Measurements from ENCODE around the gene HP.
"Not testable (repeated sequence)": the region's sequence is repeated elsewhere in the genome, so short reads cannot be mapped to it uniquely, and the experiment has no call there.

Gene HP

DNA sequence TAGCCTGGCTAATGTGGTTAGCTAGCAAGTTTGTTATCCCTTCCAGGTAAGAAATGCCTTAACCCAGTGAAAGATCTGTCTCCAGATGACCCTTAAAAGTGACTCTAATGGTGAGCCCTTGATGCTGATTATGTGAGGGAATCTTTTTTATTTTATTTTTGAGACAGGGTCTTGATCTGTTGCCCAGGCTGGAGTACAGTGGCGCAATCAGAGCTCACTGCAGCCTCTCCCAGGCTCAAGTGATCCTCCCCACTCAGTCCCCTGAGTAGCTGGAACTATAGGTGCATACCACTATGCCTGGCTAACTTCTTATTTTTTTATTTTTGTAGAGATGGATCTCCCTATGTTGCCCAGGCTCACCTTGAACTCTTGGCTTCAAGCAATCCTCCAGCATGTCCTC is 10.8 kb upstream of the HP start:
- DNase-seq: no peak

DNA sequence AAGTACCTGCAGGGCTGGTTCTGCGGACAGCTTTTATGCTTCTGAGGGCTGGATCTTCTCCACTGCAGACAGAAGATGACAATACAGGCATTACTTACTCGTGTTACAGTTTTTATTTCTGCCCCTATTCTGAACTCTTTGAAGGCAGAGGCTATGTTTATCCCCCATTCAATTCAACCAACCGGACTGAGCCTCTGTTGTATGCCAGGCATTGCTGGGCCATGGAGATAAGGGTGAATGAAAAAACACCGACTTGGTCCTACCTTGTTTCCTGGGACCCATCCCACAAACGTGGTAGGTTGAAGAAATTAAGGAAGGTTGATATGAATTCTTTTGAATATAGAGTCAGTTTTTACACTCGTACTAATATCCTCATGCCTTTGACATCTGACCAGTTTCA is 10.0 kb upstream of the HP start:
- no peak for DNase-seq

DNA sequence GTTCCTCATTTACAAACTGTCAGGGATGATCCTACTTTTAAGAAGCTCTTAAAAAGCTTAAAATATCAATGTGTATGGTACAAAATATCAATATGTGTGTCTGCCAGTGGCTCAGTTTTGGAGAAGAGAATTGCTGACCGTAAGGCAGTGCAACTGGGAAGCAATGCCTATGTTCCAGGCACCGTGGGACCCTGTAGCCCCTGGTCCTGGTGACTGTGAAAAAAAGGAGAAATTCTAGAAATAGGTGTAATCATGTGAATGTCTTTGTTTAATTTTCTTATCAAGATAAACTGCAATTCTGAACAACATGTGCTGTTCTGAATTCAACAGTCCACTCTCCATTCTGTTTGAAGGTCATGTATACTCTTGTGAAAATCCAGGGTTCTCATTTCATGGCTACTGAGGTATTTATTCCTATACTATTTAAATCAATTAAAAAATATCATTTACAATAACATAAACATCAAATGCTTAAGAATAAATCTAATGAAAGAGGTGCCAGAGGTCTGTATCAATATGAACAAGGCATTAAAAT is 9.4 kb upstream of the HP start:
- no peak for DNase-seq

DNA sequence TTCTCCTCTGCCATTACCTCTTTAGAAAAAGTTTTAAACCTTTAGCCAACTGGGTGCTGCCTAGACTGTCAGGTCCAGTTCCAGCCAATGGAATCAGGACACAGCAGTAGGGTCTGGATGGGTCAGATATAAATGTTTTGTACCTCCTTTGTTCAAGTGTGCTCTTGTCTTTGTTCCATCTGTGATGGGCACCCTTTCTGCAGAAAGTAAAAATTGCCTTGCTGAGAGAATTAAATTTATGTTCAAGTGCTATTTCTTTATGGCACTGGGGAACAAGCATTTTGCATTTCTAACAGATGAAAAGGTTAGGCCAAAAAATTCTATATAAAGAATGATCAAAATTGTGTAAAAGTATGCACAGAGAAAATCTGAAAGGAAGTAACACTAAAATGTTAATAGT is 5.2 kb upstream of the HP start:
- no peak for DNase-seq

DNA sequence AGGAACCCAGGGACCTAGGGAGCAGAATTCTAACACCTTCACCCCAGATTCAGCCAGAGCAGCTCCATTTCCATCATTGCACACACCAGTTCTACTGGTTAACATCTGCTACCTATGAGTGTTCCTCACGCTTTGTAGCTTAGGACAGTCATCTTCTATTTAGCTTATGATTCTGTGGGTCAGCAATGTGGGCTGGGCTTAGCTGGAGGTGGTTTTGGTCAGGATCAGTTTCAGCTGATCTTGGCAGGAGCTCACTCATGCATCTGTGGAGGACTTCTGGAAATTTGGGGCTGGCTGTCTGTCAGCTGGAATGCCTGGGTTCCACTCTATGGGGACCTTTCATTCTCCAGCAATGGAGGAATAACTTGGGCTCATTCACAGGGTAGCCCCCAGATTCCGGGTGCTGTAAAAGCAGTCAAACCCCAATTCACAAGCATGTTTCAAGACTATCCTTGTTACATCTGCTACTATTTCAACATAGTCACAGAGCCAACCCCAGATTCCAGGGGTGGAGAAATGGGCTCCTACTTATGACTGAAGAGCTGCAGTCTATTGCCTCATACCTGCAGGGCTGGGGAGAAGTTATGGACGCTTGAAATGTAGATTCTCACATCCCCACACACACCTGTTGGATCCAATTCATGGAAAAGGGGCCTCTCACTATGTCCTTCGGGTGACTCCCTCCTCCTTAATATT is 3.4 kb upstream of the HP start:
- DNase-seq: no peak

DNA sequence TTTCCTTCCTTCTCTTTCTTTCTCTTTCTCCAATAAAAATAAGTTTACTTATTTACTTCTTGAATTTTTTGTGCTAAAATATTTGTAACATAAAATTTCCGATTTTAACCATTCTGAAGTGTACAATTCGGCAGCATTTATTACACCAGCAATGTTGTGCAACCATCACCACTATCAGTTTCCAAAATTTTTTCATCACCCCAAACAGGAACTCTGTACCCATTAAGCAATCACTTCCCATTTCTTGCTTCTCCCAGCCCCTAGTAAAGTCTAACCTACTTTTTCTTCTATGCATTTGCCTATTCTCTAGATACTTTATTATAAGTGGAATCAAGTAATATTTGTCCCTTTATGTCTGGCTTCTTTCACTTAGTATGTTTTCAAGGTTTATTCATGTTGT is 2.5 kb upstream of the HP start:
- no peak for DNase-seq

DNA sequence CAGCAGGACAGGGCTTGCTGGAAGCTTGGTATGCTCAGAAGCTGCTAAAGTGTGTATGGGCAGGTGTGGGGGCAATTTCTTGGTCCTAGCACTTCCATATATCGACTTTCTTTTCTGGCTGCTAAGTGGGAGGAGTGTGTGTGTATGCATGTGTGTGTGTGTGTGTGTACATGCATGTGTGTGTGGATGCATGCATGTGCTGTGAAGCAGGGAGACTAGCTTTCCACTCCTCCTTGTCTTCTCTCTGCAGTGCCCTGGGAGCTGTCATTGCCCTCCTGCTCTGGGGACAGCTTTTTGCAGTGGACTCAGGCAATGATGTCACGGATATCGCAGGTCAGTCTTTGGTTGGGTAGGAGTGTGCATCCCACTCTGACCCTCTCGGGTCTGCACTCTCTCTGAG is 1.6 kb downstream of the HP start:
- no peak for DNase-seq

DNA sequence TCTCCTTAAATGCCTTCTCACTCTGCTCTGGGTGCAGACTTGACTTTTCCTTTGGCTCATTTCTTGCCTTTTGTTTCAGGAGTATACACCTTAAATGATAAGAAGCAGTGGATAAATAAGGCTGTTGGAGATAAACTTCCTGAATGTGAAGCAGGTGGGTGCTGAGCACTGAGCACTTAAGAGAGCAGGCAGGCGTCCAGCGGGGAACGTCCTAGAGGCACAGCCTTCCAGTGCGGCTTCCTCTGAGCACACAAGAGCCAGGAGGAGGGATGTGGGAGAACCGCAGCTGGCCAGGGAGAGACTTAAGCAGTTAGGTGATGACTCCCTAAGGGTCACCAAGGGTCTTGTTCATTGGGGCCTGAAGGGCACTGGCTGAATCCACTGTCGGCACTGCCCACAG is 3.0 kb downstream of the HP start:
- not testable (repeated sequence) for DNase-seq

DNA sequence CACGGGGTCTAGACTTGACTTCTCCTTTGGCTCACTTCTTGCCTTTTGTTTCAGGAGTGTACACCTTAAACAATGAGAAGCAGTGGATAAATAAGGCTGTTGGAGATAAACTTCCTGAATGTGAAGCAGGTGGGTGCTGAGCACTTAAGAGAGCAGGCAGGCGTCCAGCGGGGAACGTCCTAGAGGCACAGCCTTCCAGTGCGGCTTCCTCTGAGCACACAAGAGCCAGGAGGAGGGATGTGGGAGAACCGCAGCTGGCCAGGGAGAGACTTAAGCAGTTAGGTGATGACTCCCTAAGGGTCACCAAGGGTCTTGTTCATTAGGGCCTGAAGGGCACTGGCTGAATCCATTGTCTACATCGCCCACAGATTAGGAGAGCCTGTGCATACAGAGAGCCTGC is 4.8 kb downstream of the HP start:
- DNase-seq: not testable (repeated sequence)

DNA sequence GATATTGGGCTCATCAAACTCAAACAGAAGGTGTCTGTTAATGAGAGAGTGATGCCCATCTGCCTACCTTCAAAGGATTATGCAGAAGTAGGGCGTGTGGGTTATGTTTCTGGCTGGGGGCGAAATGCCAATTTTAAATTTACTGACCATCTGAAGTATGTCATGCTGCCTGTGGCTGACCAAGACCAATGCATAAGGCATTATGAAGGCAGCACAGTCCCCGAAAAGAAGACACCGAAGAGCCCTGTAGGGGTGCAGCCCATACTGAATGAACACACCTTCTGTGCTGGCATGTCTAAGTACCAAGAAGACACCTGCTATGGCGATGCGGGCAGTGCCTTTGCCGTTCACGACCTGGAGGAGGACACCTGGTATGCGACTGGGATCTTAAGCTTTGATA is 6.1 kb downstream of the HP start:
- no peak for DNase-seq

DNA sequence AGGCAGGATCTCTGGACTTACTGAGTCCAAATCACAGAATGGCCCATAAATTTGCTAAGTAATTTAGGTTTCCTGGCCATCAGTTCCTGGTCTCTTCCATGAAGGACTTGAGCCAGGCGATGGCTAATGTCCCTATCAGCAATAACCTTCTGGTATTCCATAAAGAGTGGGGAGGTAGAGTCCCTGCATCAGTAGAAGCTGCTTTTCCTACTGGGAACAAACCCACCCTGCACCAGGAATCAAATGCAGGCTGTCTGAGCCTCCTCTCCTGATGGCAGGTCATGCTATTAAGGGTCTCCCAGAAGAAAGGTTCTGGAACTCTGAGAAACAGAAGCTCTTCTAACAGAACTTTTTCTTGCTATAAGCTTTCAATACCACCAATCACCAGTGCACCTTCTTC is 7.3 kb downstream of the HP start:
- DNase-seq: no peak

DNA sequence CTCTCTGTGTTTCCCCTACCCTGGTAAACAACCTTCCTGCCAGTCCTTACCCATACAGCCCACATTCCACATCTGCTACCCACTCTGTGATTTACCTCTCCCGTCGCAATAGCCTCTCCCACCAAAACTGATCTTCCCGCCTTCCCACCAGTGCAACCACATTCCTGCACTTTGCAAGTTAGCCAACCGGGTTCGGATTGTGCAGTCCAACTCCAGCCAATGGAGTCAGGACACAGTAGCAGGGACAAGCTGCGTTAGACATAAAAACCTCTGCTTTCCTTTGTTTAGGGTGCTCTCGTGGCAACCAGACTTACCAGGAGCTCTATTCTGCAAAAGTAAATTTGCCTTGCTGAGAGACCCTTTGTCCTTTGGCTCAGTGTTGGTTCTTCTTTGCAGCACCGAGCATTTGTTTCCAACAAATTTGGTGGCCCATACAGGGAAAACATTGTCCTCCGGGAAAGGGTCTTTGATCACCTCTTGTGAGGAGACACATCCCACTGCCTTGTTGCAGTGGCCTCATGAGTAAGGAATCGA is 10.1 kb downstream of the HP start:
- DNase-seq: no peak

DNA sequence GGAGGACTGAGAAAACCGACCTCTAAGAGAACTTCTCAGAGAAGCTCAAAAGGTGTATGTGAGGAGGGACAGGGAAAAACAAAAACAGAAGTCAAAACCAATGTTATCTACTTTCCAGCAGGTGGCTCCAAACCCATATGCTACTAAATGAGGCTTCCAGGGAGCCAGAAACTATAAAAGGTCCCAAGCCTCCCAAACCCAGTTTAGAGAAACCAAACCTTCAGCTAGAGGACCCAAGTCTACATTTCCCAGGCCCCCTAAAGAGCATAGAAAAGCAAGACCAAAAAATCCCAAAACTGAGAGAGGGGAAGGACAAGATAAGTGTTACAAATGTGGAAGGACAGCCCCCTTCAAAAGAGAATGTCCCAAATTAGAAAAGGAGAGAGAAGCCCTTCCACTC is 12.4 kb downstream of the HP start:
- peak; percentile 18 for DNase-seq

DNA sequence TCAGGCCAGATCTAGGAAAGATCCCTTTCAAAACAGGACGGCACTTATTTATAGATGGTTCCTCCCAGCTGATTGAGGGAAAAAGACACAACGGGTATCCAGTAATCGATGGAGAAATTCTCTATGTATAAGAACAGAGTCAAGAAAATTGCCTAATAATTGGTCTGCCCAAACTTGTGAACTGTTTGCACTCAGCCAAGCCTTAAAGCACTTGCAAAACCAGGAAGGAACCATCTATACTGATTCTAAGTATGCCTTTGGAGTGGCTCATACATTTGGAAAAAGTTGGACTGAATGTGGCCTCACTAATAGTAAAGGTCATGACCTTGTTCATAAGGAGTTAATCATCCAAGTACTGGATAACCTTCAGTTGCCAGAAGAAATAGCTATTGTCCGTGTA is 14.6 kb downstream of the HP start:
- no peak for DNase-seq

DNA sequence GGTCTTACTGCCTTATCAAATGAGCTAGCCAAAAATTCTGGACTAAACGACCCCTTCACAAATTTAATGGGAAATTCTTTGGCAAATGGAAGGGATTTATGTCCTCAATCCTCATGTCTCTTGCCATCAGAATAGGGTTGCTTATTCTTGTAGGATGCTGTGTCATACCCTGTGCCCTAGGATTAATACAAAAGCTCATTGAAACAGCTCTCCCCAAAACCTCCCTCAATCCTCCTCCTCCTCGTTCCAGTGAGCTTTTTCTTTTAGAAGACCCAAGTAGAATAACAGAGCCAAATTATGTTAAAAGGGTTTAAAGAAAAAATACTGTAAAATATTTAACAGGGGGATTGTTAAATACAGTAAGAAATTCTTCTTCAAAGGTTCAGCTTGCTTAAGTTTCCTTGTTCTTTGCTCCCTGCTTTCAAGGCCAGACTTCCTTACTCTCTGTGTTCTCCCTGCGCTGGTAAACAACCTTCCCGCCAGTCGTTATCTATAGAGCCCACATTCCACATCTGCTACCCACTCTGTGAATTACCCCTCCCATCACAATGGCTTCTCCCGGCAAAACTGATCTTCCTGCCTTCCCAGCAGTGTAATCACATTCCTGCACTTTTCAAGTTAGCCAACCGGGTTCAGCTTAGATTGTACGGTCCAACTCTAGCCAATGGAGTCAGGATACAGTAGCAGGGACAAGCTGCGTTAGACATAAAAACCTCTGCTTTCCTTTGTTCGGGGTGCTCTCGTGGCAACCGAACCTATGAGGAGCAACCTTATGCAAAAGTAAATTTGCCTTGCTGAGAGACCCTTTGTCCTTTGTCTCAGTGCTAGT is 18.4 kb downstream of the HP start:
- peak; percentile 28 for DNase-seq

DNA sequence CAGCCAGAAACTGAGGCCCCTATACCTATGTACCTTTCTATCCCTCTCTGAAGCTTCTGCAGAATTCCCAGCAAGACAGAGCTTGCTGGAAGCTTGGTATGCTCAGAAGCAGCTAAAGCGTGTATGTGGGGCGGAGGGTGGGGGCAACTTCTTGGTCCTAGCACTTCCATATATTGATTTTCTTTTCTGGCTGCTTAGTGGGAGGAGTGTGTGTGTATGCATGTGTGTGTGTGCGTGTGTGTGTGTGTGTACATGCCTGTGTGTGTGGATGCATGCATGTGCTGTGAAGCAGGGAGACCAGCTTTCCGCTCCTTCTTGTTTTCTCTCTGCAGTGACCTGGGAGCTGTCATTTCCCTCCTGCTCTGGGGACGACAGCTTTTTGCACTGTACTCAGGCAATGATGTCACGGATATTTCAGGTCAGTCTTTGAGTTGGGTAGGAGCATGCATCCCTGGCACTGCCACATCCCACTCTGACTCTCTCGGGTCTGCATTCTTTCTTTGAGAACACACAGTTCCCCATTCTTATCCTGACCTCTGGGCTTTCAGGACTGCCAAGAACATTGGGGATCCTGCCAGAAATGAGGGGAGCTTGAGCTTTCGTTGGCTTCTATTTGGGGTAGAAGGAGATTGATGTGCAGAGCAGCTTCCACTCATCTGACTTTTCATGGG is 19.4 kb downstream of the HP start:
- DNase-seq: no peak

DNA sequence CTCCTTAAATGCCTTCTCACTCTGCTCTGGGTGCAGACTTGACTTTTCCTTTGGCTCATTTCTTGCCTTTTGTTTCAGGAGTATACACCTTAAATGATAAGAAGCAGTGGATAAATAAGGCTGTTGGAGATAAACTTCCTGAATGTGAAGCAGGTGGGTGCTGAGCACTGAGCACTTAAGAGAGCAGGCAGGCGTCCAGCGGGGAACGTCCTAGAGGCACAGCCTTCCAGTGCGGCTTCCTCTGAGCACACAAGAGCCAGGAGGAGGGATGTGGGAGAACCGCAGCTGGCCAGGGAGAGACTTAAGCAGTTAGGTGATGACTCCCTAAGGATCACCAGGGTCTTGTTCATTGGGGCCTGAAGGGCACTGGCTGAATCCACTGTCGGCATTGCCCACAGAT is 20.8 kb downstream of the HP start:
- not testable (repeated sequence) for DNase-seq

DNA sequence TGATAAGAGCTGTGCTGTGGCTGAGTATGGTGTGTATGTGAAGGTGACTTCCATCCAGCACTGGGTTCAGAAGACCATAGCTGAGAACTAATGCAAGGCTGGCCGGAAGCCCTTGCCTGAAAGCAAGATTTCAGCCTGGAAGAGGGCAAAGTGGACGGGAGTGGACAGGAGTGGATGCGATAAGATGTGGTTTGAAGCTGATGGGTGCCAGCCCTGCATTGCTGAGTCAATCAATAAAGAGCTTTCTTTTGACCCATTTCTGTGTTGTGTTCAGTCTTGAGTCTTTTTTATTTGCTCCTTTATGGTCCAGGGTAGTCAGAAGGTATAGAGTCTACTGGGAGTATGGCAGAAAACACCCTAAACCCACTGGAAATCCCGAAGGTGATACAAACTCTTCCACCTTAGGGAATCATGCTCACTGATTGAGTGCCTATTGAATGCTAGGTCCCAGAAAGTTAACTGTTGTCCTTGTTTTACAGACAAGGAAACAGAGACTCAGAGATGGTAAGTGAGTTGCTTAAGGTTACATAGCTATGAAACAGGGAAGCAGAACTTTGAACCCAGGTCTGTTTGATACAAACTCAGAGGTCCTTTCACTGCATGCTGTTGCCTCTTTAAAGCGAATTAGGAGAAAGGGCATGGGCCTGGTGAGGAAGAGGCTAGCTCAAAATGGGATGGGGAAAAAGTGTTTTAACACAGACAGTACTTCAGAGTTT is 22.8 kb downstream of the HP start:
- not testable (repeated sequence) for DNase-seq

DNA sequence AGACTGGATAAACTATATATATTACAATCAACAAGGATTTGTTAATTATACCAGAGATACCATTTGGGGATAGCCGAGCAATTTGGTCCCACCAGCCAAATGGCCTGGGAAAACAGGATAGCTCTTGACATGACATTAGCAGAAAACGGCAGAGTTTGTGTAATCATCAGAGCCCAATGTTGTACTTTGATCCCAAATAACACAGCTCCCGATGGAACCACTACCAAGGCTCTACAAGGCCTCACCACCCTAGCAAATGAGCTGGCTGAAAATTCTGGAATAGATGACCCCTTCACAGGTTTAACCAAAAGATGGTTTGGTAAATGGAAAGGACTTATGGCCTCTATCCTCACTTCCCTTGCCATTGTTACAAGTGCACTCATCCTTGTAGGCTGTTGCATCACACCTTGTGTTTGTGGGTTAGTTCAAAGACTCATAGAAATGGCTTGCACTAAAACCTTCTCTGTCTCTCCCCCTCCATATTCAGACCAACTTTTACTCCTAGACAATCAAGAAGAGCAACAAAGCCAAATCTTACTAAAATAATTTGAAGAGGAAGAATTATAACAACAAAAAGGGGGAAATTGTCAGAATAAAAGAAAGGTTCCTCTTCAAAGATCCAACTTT is 29.6 kb downstream of the HP start:
- DNase-seq: no peak

DNA sequence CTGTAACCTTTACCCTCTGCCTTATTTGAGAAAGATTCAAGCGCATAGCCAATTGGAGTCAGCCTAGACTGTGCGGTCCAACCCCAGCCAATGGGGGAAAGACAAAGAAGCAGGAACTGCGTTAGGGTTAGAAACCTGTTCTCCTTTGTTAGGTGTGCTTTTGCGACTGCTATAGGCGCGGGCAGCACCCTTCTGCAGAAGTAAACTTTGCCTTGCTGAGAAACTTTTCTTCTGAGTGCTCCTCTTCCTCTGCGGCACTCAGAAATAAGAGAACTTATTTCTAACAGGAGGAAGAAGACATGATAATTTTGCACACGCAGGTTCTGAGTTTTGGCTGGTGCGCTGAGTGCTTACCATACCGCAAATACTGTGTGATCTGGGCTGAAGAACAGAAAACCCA is 30.1 kb downstream of the HP start:
- DNase-seq: no peak

DNA sequence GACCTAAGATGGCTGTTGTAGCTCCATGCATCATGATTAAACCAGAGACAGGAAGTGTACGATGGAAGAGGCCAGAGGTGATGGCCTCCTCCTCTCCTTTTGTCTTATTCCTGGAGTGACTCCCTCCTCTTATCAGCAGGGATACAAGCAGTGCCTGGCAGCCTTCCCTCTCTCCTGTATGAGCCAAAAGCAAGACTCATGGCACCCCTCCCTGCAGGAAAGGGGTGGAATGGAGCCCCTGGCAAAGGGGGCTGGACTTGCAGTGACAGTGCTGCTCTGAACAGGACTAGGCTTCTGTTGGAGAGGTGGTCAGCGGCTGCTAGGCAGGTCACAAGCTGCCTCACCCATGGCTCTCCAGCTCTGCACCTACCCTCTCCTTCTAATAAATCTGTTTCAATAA is 30.7 kb downstream of the HP start:
- DNase-seq: no peak

DNA sequence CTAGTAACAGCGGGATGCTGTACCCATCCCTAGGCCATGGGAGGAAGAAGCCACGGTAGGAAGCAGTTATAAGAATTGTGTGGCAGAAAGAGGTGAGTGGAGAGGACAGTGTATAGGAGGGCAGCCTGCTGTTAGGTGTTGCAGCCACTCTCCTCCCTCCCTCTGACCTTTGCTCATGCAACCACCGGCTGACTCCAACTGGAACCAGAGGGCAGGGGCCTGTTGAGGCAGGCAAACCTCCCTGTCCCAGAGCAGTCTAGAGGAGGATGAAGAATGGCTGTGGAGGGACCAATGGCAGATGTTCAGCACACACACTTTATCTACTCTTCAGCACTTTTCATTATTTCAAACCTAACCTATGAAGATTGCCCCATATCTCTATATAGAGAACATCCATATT is 36.9 kb downstream of the HP start:
- no peak for DNase-seq

Measured in NCI-H82 (cell line).